CD14-positive monocyte (primary cell): ENCODE data around the gene ATXN2. TPM values are rescaled to one million over a fixed set of nuclear protein-coding genes. Genes with fewer than 3 reads are reported as not detected.
"Not testable (repeated sequence)": the region's sequence is repeated elsewhere in the genome, so short reads cannot be mapped to it uniquely, and the experiment has no call there.

Experiments used
- DNase-seq, 3 donors: peaks; one replicate each; pipeline ENCODE4 v3.0.0-alpha.2; 2011 to 2022
- H2AFZ ChIP-seq: 2 replicates; pipeline ENCODE4 v1.6.0; 2012; ENCODE audit warnings: mild to moderate bottlenecking, low read depth, low read length, inconsistent platforms; ENCODE audit not compliant: insufficient read depth, poor library complexity, severe bottlenecking
- H3K27ac ChIP-seq, 2 donors: 1 replicate in 1 of 2; 2 replicates in 1 of 2; pipeline ENCODE4 v1.5.1; 2012 to 2013; ENCODE audit warnings: low read length in 2 of 2, control low read depth in 1 of 2, inconsistent platforms in 1 of 2, low read depth in 1 of 2, mild to moderate bottlenecking in 1 of 2
- H3K27me3 ChIP-seq, 2 donors: one replicate each; pipeline versions ENCODE4 v1.6.0 to v1.6.1; 2011 to 2013; ENCODE audit warnings: low read length in 2 of 2; ENCODE audit not compliant: control insufficient read depth in 2 of 2, insufficient read depth in 2 of 2
- H3K36me3 ChIP-seq, 2 donors: replicated peaks in 1 of 2; 1 replicate in 1 of 2; 2 replicates in 1 of 2; pipeline versions ENCODE4 v1.5.1 to v1.6.1; 2012 to 2013; ENCODE audit warnings: low read length in 2 of 2, control low read depth in 1 of 2, inconsistent platforms in 1 of 2, mild to moderate bottlenecking in 1 of 2; ENCODE audit not compliant: insufficient read depth in 2 of 2, control insufficient read depth in 1 of 2
- H3K4me1 ChIP-seq, 2 donors: 1 replicate in 1 of 2; 2 replicates in 1 of 2; pipeline versions ENCODE4 v1.5.1 to v1.6.1; 2012 to 2013; ENCODE audit warnings: low read length in 2 of 2, control low read depth in 1 of 2, inconsistent platforms in 1 of 2, mild to moderate bottlenecking in 1 of 2, moderate library complexity in 1 of 2; ENCODE audit not compliant: insufficient read depth in 2 of 2, control insufficient read depth in 1 of 2
- H3K4me2 ChIP-seq: replicated peaks from 2 replicates; pipeline ENCODE3; 2012; ENCODE audit warnings: low read length, moderate library complexity, mild to moderate bottlenecking; ENCODE audit not compliant: poor library complexity, severe bottlenecking; ENCODE audit errors: extremely low read depth
- H3K4me3 ChIP-seq, 3 experiments: fragments of 200-600 bp in 1 of 3; sonication (generic) in 1 of 3; replicated peaks in 1 of 3; 1 replicate in 2 of 3; 2 replicates in 1 of 3; pipeline ENCODE4 v1.5.1; 2011 to 2013; ENCODE audit warnings: low read length in 3 of 3, mild to moderate bottlenecking in 3 of 3, control low read depth in 2 of 3, low read depth in 2 of 3, inconsistent platforms in 1 of 3, moderate library complexity in 1 of 3
- H3K79me2 ChIP-seq: 2 replicates; pipeline ENCODE4 v1.6.0; 2012; ENCODE audit warnings: mild to moderate bottlenecking, control low read depth, inconsistent platforms, low read length, moderate library complexity; ENCODE audit not compliant: insufficient read depth
- H3K9ac ChIP-seq: 2 replicates; pipeline ENCODE4 v1.6.0; 2017; ENCODE audit warnings: low read length, mild to moderate bottlenecking; ENCODE audit not compliant: insufficient read depth, poor library complexity, severe bottlenecking
- H3K9me3 ChIP-seq, 2 donors: replicated peaks in 1 of 2; 1 replicate in 1 of 2; 2 replicates in 1 of 2; pipeline versions ENCODE4 v1.5.1 to v1.6.1; 2012 to 2013; ENCODE audit warnings: low read length in 2 of 2, control low read depth in 1 of 2; ENCODE audit not compliant: control insufficient read depth in 1 of 2, insufficient read depth in 1 of 2
- H4K20me1 ChIP-seq: 2 replicates; pipeline ENCODE4 v1.6.0; 2012; ENCODE audit warnings: mild to moderate bottlenecking, low read length, control low read depth, moderate library complexity; ENCODE audit not compliant: insufficient read depth
- H3K27ac Mint-ChIP-seq, 7 donors: one replicate each; pipeline ENCODE4 v1.8.0; 2020; ENCODE audit warnings: mild to moderate bottlenecking in 7 of 7, mixed read lengths in 7 of 7, moderate library complexity in 6 of 7, inconsistent platforms in 2 of 7
- H3K27me3 Mint-ChIP-seq, 3 donors: one replicate each; pipeline ENCODE4 v1.8.0; 2021 to 2022; ENCODE audit warnings: low read depth in 3 of 3, mild to moderate bottlenecking in 3 of 3, mixed read lengths in 3 of 3, moderate library complexity in 3 of 3, inconsistent platforms in 1 of 3
- H3K36me3 Mint-ChIP-seq, 2 donors: one replicate each; pipeline ENCODE4 v1.8.0; 2020; ENCODE audit warnings: mixed read lengths in 2 of 2, inconsistent platforms in 1 of 2, mild to moderate bottlenecking in 1 of 2
- H3K4me1 Mint-ChIP-seq: one replicate; pipeline ENCODE4 v1.8.0; 2020; ENCODE audit warnings: mild to moderate bottlenecking, mixed read lengths
- H3K4me3 Mint-ChIP-seq, 2 donors: one replicate each; pipeline ENCODE4 v1.8.0; 2020; ENCODE audit warnings: mild to moderate bottlenecking in 2 of 2, mixed read lengths in 2 of 2, moderate library complexity in 1 of 2
- H3K9me3 Mint-ChIP-seq, 7 donors: one replicate each; pipeline ENCODE4 v1.8.0; 2020 to 2022; ENCODE audit warnings: mixed read lengths in 7 of 7, mild to moderate bottlenecking in 6 of 7, moderate library complexity in 6 of 7, inconsistent platforms in 2 of 7
- CTCF ChIP-seq: fragments of 200-600 bp; IDR thresholded peaks from one replicate; pipeline ENCODE4 v1.8.0; 2022; ENCODE audit warnings: antibody characterized with exemption, mild to moderate bottlenecking
- WGBS: methylation state at CpG from one replicate; pipeline ENCODE4 v1.1.5; 2013; ENCODE audit warnings: missing lambda C conversion rate; ENCODE audit not compliant: insufficient coverage; 5-methylcytosine and 5-hydroxymethylcytosine counted together
- intact Hi-C, 2 donors: fragments of 100-400 bp; cut with micrococcal nuclease; formaldehyde crosslinking; loops; one replicate each; pipeline versions ENCODE4 v1.15.0 to v1.15.1; 2023
- polyA plus RNA-seq, 3 donors: library from polyadenylated mRNA; depleted of rRNA in 1 of 3; unstranded in 2 of 3; stranded (reverse) in 1 of 3; fragments of 300-500 nt in 2 of 3; fragments of >200 nt in 1 of 3; fragmentation: Illumina TruSeq in 2 of 3; gene quantifications; 1 replicate in 2 of 3; 2 replicates in 1 of 3; pipeline ENCODE4 v1.2.3, GENCODE V29; 2012 to 2021

ATXN2 gene
- polyA plus RNA-seq, 3 donors = 4.3 to 28.8 (median 11.9) TPM

GRCh38 chr12:111556676-111557075 is 42.4 kb downstream of the ATXN2 start:
- no peak for TF ChIP-seq CTCF
- intact Hi-C loops = no loop called here
- Histone ChIP-seq H2AFZ (no peak overlapping the region), H3K4me2 (no peak overlapping the region), H3K36me3 (peaks cover 10 to 23% of the 10 kb centered on the region in 2 donors), H3K4me1 (peaks cover 0 to 6% of the 10 kb centered on the region in 2 donors), H3K27me3 (no peaks in the 10 kb centered on the region), H3K79me2 (peaks cover 82% of the 10 kb centered on the region), H4K20me1 (peaks cover 82% of the 10 kb centered on the region), H3K9me3 (peaks cover 0 to 4% of the 10 kb centered on the region in 2 donors), H3K27ac (peak overlapping the region in 1 of 2 donors; percentile 30), H3K9ac (peak overlapping the region; percentile 6), H3K4me3 (no peak overlapping the region)
- H3K9me3 Mint-ChIP-seq = peaks cover 3 to 9% (median 4%) of the 10 kb centered on the region in 7 donors
- no CpG with 5 or more reads among the region's 6 CpGs for WGBS
- peak overlapping the region in 1 of 2 donors; percentile 47 for H3K4me3 Mint-ChIP-seq
- H3K27me3 Mint-ChIP-seq = no peaks in the 10 kb centered on the region
- peaks cover 15% of the 10 kb centered on the region for H3K4me1 Mint-ChIP-seq
- no peak for DNase-seq
- H3K27ac Mint-ChIP-seq = peak overlapping the region in 6 of 7 donors; percentile 8 to 74 (median 40)
- H3K36me3 Mint-ChIP-seq = peaks cover 16 to 30% of the 10 kb centered on the region in 2 donors

GRCh38 chr12:111555313-111555712 is 43.8 kb downstream of the ATXN2 start:
- H3K4me3 ChIP-seq, H3K9ac ChIP-seq, H3K27me3 ChIP-seq, H3K27ac ChIP-seq, intact Hi-C loops, H3K4me1 ChIP-seq, H3K9me3 Mint-ChIP-seq, H3K27me3 Mint-ChIP-seq, H3K4me3 Mint-ChIP-seq, H2AFZ ChIP-seq, H3K4me2 ChIP-seq, H3K9me3 ChIP-seq: not testable (repeated sequence)
- peaks cover 70% of the 10 kb centered on the region for H4K20me1 ChIP-seq
- H3K36me3 ChIP-seq = peaks cover 21 to 37% of the 10 kb centered on the region in 2 donors
- H3K4me1 Mint-ChIP-seq = peaks cover 12% of the 10 kb centered on the region
- WGBS = no CpG with 5 or more reads among the region's 3 CpGs
- peaks cover 24 to 41% of the 10 kb centered on the region in 2 donors for H3K36me3 Mint-ChIP-seq
- H3K27ac Mint-ChIP-seq = peak overlapping the region in 1 of 7 donors; percentile 79
- H3K79me2 ChIP-seq = peaks cover 68% of the 10 kb centered on the region
- peak in 1 of 3 donors; percentile 7 for DNase-seq
